GM19025 (cell line): ENCODE data around the gene MAP1B.

Experiments
- ATAC-seq: cut with Tn5 transposase; IDR thresholded peaks from one replicate; pipeline ENCODE4 v1.9.1; 2021; ENCODE audit warnings: mild to moderate bottlenecking, low read depth, moderate library complexity; ENCODE audit not compliant: unreplicated experiment

MAP1B gene

DNA sequence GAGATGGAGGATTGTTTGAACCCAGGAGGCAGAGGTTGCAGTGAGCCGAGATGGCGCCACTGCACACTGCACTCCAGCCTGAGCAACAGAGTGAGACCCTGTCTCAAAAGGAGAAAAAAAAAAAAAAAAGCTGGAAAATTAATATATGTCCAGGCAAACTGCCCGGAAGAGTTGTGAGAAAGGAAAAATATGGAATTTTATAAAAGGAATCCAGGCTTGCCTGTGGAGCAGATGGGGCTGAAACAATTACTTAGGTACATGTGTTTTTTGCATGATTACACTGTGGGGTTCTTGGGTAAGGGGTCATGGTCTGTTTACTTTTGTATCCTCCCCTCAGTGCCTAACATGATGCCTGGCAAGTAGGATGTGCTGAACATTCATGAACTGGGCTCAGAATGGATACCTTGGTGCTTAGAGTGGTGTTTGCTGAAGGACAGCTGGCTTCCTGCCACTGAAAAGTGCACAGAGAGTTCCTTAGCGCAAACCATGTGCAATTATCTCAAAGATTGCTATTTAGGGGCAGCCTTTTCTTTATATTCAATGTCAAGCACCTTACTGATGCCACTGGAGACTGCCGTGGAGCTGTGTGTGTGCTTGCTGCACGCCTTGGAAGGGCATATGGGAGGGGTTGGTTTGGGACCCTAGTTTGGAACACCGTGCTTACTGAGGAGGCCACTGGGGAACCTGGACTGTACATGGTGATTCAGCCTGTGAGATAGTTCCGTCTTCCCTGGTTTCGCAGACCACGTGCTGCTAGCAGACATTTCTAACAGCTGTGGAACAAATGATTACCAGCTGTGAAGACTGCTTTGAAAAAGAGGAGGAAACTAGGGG, 78.4 kb downstream of the MAP1B start:
- ATAC-seq = no peak

DNA sequence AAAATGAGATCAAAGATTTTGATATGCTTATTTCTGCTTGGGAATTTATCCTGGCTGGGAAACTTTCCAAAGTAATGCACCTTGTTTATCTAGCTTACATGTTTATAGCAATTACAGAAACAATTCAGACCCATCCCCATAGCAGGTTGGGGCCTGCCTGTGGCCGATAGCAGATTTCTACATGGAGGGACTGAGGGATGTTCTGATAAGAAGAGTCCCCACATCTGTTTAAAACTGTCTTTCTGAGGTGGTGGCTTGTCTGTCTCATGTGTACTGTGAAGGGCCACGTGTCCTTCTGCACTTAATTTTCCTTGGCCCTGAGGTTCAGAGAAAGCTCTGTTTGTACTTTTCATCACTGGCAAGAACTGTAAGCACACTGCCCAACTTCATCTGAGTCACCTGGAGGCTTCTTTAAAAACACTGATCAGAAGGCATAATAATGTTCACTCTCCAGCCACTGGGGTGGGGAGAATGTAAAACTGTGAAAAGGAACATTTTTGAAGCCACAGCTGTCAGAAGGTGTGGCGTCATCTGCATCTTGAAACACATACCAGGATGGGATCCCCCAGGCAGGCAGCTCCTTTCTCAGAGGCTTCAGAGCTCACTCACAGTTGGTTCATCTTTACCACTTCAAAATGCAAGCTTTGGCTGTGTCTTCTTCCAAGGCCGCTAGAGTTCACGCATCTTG, 80.3 kb downstream of the MAP1B start:
- ATAC-seq = no peak

GRCh38 chr5:72188166-72188565, 80.9 kb downstream of the MAP1B start:
- no peak for ATAC-seq

GRCh38 chr5:72189146-72189545, 81.9 kb downstream of the MAP1B start:
- no peak for ATAC-seq

DNA sequence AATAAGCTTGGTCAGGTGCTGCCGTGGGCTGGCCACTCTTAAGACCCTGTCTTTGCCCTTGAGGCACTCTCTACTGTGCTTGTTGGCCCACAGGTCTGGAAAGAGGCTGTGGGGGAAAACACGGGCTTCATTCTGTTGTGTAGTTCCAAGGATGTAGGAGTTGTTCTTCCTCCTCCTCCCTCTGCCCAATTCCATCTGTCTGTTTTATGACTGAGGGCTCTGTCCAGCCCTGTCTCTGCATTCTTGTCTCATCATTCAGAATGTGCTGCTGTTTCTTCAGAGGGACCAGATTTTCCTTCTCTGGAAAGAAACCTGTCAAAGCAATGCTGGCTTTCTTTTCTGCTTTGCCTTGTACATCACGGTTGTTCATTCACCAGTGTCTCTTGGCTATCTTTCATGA, 84.1 kb downstream of the MAP1B start:
- no peak for ATAC-seq

DNA sequence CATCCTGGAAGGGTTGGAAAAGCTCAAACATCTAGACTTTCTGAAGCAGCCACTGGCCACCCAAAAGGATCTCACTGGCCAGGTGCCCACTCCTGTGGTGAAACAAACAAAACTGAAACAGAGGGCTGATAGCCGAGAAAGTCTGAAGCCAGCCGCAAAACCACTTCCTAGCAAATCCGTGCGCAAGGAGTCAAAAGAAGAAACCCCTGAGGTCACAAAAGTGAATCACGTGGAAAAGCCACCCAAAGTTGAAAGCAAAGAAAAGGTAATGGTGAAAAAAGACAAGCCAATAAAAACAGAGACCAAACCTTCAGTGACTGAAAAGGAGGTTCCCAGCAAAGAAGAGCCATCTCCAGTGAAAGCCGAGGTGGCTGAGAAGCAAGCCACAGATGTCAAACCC, 87.6 kb downstream of the MAP1B start:
- peak; percentile 97 for ATAC-seq

GRCh38 chr5:72195581-72195980, 88.3 kb downstream of the MAP1B start:
- no peak for ATAC-seq

DNA sequence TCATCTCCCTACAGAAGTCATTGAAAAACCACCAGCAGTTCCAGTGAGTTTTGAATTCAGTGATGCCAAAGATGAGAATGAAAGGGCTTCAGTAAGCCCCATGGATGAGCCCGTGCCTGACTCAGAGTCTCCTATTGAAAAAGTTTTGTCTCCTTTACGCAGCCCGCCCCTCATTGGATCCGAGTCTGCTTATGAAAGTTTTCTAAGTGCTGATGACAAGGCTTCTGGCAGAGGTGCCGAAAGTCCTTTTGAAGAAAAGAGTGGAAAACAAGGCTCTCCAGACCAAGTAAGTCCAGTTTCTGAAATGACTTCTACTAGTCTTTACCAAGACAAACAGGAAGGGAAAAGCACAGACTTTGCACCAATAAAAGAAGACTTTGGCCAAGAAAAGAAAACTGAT, 90.1 kb downstream of the MAP1B start:
- no peak for ATAC-seq

- ATAC-seq = no peak
Measured at GRCh38 chr5:72199681-72200080, 92.4 kb downstream of the MAP1B start.

- ATAC-seq = no peak
Measured at GRCh38 chr5:72202331-72202825, 95.1 kb downstream of the MAP1B start.

DNA sequence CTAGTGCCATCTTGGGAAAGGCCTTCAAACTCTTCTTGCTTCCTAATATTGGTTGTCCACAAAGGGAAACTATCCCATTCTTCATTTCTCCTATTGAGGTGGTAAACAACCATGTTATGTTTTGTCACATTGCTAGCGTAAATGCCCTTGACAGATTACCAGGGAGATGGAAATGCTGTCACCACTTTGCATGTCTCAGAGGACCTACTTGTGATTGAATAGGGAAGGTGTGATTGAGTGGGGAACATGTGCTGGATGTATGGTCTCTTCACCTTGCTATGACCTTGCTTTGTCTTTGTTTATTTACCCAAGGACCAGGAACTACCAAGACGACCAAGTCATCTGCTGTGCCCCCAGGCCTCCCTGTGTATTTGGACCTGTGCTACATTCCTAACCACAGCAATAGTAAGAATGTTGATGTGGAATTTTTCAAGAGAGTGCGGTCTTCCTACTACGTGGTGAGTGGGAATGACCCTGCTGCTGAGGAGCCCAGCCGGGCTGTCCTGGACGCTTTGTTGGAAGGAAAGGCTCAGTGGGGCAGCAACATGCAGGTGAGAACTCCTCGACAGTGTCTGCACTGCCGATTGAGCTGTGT, 96.1 kb downstream of the MAP1B start:
- no peak for ATAC-seq

DNA sequence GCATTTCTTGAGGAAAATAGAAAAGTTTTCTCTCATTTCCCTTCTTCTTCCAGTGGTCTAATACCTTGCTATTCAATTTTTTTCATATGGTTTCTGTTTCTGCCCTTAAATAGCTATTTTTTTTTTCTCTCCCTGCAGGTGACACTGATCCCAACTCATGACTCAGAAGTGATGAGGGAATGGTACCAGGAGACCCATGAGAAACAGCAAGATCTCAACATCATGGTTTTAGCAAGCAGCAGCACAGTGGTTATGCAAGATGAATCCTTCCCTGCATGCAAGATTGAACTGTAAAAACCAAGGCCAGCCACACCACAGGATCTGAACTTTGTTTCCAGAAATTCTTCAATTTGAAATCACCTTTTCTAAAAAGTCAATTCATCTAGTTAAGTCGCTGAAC, 97.7 kb downstream of the MAP1B start:
- no peak for ATAC-seq

DNA sequence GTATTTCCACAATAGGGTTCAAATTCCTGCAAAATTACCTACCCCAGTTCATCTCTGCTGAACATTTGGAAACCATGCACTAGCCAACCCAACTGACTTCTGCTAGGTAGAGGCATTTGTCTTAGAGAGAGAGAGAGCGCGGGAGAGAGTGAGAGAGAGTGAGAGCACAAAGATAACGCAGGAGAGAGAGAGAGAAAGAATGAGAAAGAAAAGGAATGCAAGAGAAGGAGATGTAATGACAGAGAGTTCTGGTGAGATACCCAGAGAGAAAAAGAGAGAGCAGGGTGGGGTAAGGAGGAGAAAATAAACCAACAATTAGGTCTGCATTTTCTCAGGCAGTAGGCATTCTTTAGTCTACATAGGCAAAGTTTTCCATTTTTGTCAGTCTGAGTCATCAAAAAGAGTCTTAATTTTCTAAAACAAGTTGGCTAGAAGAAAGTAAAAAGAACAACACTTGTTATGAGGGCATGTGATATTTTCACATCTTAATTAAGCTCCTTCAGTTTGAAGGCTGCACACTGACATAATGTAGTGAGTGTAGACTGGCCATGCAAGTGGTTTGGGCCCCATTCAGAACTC, 98.2 kb downstream of the MAP1B start:
- ATAC-seq = no peak

DNA sequence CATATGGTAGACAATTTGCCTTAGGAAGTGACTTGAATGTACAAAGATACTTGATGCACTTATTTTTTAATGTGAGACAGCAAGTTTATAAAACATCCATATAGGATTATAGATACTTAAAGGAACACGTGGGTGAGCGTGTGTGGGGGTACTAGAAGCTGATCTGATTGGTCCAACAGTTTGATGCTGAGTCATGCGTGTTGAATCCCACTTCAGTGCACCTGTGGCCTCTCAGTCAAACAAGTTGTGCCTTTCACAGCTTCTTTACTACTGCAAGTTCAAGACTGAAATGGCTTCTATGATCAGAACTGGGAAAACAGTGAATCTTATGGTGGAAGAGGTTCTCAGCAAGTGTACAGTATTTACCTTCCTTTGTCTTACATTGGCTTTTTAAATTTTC, 98.9 kb downstream of the MAP1B start:
- ATAC-seq = no peak

DNA sequence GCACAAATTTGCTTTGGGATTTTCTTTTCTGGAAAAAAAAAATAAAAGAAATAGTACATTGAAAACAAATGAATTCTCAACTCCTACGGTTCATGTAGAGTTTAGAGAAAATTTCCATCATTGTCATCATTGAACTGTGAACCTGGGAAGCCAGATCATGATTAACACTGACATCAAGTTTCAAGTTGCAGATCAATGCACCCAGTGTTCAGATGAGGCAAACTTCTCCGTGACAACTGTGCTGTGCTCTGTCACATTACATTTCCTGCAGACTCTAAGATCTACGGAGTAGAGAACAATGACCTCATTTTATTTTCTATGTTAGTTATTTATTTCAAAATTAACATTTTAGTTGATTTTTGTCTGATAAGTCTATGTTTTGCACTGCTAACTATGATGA, 99.7 kb downstream of the MAP1B start:
- ATAC-seq = no peak

DNA sequence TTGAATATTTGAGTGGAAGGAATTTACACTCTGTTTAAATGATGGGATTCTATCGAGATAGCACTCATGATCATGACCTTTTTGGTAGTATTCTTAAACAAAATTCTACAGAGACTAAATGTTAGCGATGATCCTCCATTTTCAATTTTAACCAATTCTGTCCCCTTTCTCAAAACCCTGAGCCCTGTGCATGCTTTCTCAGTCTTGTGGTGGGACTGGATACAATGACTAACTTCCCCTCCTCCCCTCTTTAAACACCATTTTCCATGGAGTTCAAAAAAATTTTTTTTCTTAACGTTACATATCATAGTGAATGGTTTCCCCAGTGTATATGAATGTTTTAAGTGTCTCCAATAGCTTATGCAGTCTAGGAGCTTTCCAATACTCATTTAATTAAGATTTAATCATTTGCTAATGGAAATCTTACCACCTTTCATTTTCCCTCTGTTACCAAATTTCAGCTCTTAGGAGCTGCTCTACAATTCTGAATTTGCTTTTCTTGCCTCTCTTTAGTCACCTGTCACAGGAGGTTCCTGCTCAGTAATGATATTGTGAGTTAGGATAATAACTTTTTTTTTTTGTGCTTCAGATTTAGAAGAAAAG, 101.2 kb downstream of the MAP1B start:
- ATAC-seq = no peak

GRCh38 chr5:72209147-72210115, 102.2 kb downstream of the MAP1B start:
- no peak for ATAC-seq

- ATAC-seq = no peak
Measured at GRCh38 chr5:72210888-72211678, 103.8 kb downstream of the MAP1B start.

GRCh38 chr5:72212171-72212570, 104.9 kb downstream of the MAP1B start:
- ATAC-seq = no peak
